Measurements from ENCODE around the gene TANC1.

Gene TANC1

DNA sequence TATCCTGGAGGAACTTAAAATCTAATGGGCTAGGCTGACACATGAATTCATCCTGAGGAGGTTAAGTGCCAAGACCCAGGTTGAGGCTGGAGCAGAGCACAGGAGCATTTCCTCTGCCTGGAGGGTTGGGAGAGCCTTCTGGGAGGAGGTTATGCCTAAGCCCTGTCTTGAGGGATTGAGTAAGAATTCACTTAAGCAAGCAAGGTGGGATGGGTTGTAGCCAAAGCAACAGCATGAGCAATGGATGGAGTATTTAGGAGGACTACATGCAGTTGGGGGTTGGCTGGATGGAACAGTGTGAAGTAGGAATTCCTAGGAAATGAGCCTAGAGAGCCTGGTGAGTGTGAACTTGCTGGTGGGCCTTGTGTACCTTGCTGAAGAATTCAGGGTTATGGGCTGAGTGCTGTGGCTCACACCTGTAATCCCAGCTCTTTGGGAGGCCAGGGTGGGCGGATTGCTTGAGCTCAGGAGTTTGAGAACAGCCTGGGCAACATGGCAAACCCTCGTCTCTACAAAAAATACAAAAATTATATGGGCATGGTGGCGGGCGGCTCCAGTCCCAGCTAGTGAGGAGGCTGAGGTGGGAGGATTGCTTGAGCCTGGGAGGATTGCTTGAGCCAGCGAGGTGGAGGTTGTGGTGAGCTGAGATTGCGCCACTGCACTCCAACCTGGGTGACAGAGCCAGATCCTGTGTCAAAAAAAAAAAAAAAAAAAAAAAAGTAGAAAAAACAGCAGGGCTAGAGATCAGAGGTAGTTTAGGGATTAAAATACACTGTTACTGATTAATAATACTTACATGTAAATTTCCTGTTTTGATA lies 22.2 kb downstream of the TANC1 start:
- H3K4me3 ChIP-seq (ENCODE audit: low read depth, low read length) = no peak overlapping the region
- peak; percentile 78 for DNase-seq (ENCODE audit: low read depth)

DNA sequence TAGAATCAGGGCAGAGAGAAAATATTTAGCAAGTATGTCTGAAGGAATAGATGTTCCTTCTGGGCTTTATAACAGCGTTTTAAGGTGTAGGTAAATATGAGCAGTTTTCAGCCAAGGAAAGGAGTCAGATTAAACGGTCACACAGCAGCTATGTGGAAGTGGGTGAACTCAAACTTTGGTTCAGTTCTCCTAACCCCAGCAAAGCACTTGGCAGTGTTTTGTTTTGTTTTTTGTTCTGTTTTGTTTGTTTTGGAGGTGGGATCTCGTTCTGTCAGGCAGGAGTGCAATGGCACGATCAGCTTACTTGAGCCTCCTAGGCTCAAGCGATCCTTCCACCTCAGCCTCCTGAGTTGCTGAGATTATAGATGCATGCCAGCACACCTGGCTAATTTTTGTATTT lies 24.6 kb downstream of the TANC1 start:
- no peak for DNase-seq (ENCODE audit: low read depth)
- no peak overlapping the region for H3K4me3 ChIP-seq (ENCODE audit: low read depth, low read length)

DNA sequence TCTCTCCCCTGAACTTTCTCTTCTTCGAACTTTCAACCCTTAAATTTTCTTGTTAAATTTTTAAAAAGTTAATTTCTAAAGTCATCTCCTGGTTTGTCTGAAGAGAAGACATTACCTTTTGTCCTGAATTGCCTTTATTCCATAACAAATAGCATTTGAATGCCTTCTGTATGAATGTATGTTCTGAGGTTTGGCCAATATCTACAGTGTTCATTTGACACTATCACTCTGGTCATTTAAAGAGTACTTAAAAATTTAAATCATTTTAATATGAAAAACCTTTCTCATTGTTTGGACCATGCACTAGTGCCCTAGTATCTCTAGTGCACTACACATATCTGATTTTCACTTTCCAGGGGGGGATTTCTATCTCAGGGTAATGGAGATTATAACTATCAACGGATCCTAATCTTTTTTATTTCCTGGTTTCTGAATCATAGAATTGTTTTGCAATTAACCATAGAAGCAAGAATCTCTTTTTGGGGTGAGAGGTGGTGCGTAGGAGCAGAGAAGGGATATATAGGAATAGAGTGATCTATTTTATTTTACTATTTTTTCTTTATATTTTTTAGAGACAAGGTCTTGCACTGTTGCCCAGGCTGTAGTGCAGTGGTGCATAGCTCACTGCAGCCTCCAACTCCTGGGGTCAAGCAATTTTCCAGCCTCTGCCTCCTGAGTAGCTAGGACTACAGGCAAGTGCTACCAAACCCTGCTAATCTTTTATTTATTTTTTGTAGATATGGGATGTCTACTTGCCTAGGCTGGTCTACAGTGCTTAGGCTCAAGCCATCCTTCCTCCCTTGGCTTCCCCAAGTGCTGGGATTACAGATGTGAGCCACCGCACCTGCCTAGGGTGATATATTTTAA lies 25.5 kb downstream of the TANC1 start:
- no peak for DNase-seq (ENCODE audit: low read depth)
- no peak overlapping the region for H3K4me3 ChIP-seq (ENCODE audit: low read depth, low read length)

DNA sequence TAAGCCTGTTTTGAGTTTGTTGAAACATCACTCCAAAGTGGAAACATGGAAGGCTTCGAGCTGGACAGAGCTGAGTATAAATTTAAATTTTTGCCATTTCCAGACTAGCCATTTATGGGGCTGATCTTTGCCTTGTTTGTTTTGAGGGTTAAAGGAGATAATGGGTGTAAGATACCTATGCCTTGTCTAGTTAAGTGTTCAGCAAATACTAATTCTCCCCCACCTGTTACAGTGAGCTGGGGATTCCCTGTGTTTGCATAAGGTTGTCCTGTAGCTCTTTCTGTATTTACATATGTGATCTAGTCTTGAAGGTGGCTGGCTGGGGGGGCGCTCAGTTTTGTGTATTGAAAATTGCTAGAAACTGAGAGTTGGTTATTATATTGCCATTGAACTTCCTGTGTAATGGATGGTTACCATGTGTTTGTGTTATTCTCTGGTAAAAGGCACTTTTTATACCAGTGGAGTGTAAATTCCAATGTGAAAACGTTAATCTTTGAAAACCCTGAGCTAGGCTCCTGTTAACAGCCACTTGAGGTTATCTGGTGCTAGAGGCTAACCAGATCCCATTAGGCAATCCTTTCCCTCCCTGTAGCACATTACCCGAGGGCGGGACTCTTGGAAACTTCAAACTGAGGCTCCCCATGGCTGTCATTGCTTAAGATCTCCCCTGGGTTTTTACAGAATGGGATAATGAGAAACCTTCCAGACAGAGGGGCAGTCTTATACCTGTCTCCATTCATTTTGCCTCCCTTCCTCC lies 26.7 kb downstream of the TANC1 start:
- DNase-seq (ENCODE audit: low read depth) = no peak
- H3K4me3 ChIP-seq (ENCODE audit: low read depth, low read length) = no peak overlapping the region

DNA sequence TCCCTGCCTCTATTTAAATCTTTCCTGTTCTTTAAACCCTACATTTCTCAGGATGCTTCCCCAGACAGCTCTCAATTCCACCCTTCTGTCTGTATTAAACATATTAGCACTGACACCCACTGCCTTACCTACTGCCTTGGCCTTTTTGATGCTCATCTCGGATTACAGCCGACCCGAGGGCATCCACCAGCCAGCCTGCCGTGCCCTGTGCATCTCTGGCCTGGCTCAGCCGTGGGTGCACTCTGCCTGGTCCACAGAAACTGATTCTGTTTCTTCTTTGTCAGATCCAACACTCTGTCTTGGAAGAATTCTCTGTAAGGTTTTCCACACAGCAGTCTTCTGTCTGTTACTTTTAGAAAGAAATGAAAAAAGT lies 27.2 kb downstream of the TANC1 start:
- H3K4me3 ChIP-seq (ENCODE audit: low read depth, low read length) = no peak overlapping the region
- DNase-seq (ENCODE audit: low read depth) = no peak

DNA sequence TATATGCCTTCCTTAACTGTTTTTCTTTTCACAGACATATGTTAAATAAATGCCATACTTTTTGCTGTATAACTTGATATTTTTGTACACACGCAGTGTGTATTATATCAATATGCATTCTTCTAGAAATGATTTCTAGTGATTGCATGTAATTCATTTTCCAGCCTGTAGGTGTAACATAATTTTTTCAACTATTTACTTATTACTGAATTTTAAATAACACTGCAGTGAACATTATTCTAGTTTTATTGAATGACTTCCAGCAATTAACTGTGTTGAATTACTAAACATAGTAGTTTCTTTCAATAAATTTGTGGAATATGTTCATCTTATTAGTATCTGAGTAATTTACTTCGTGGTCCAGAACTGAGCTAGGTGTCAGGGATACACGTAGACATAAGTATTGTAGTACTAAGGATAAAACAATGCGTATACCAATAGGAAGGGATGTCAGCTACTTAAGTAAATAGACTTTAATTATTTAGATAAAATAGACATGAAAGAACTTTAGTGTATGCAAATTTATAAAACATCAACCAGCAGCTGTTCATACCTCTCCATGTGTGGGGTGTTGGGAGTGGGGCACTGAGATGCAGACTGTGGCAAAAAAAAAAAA lies 28.0 kb downstream of the TANC1 start:
- H3K4me3 ChIP-seq (ENCODE audit: low read depth, low read length) = no peak overlapping the region
- DNase-seq (ENCODE audit: low read depth) = no peak

DNA sequence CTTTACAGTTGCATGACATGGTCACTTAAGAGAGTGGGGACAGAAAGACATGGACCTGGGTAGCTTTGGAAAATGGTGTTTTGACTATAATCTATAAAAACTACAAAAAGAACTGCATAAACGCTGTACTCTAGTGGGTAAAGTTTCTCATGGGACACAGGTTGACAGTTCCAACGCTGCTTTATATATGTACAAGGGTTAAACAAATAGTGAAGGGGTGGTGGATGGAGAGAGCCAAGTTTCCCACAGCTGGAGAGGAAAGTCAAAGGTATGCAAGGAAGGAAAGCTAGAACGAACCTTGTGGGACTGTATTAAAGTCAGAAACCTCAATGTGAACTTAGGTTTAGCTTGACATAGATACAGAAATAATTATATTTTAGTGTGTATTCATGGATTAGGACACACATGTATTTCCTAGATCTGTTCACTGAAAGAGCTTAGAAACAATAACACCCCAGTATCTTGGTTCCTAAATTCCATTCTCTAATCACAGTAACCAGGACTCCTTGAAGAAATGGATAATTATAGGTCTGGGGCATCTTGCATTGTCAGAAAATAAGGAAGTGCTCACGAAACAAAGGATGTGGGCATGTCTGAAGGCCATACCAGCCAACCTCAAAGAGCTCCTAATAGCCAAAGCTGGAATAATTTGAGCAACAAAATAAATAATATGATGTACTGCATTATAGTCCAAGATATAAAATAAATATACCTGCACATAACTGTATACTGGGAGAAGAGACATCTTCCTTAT lies 28.8 kb downstream of the TANC1 start:
- H3K4me3 ChIP-seq (ENCODE audit: low read depth, low read length) = no peak overlapping the region
- no peak for DNase-seq (ENCODE audit: low read depth)

DNA sequence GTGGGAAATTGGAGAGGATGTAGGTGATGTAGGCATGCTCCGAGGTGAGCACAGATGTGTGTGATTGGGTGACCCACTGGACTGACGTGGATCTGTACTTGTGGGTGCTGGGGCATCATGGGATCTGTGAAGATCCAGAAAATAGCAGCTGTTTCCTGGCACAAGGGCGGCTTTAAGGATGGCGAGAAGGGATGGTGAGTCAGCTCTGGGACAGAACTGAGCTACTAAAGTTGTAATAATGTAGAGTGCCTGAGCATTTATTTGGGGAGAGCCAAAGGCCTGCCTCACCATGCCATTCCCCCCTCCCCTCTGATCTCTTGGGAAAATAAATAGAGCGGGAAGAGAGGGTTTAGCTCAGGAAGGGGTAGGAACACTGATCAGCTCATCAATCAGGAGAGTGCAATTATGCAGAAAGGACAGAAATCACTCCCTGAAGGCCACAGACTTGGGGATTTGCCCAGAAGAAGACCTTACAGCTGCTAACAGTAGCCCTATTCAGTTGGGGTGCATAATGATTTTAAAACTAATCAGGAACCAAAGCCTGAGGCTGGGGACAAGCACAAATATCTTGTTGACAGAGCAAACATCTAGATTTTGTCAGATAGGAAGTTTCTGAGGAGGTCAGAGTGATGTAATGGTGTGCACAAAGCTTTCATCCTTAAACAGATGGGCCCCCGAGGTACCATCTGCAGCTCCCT lies 30.3 kb downstream of the TANC1 start:
- DNase-seq (ENCODE audit: low read depth) = peak; percentile 38
- no peak overlapping the region for H3K4me3 ChIP-seq (ENCODE audit: low read depth, low read length)

DNA sequence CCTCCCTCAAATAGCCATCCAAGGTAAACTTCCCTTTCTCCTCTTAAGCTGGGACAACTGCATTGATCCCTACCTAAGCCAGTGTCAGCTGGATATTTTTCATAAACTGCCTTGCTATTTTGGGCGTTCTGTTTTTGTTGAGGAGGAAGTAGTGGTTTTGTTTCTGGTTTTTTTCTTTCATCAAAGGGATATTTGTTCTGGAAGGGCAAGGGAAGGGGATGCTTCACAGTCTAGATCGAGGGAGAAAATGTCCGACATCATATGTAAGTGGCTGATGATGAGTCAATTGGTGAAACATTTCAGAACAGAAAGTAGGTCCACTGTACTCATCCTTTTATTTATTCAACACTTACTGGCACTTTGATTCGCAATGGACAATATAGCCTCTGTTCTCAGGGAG lies 31.0 kb downstream of the TANC1 start:
- peak; percentile 39 for DNase-seq (ENCODE audit: low read depth)
- H3K4me3 ChIP-seq (ENCODE audit: low read depth, low read length) = no peak overlapping the region

DNA sequence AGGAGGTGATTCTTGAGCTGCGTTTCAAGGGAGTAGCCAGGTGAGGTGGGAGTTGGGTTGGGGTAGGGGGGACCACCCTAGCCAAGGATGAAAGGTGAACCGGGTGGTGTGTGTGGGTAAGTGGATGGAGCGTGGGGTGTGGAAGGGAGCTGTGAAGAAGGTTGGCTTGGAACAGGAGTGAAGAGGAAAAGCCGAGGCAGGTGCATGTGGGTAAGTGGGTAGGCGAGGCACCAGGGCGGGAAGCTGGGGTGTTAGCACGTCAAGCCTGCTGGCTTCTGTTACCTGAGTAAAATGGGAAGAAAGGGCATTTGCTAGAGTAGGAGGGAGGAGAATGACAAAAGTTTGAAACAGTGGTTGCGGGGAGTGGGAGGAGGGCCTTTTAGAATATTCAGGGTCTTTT lies 31.6 kb downstream of the TANC1 start:
- no peak for DNase-seq (ENCODE audit: low read depth)
- no peak overlapping the region for H3K4me3 ChIP-seq (ENCODE audit: low read depth, low read length)

DNA sequence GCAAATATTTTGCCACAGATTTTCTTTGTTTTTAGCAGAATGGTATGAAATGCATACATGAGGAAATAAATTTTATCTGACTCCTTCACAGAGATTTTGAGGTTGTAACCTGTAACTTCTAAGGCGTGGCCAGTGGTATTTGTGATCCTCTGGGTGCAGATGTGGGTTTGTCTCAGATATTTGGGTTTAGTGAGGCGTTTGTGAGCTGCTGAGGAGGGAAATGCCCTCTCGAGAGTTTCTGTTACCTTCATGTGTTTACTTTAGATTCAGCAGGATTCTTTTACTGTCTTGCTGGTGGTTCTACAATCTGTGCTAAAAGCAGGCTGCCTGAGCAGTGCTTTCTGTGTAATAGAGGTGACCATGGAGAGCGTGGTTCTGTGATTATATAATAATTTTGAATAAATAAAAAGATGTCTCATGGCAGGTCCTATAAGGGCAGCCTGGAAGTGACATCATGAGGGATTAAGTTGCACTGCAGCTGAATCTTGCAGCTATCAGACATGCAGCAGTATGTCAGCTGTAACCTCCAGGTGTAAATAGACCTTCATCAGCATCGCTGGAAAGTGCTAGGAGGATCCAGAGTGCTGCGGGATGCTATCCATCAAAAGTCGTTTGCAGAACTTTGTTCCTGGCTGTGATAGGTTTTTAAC lies 34.1 kb downstream of the TANC1 start:
- H3K4me3 ChIP-seq (ENCODE audit: low read depth, low read length) = no peak overlapping the region

DNA sequence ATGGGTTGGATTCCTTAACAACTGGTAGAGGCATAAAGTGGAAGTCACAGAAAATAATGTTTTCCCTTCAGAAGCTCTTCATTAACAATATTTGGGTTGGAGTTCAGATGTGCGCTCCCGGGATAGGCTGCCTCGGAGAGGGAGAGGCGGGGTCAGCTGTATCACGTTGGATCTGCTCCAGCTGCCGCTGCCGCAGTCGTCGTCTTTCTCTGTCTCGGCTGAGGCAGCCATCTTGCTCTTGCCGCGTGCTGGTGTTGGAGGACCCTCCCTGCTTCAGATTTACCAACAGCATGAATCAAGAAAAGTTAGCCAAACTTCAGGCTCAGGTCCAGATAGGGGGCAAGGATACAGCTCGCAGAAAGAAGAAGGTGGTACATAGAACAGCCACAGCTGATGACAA lies 35.1 kb downstream of the TANC1 start:
- H3K4me3 ChIP-seq (ENCODE audit: low read depth, low read length) = no peak overlapping the region
- DNase-seq (ENCODE audit: low read depth) = no peak

More for the DNA sequence above, 34.1 kb downstream of the TANC1 start:
- no peak for DNase-seq (ENCODE audit: low read depth)

DNA sequence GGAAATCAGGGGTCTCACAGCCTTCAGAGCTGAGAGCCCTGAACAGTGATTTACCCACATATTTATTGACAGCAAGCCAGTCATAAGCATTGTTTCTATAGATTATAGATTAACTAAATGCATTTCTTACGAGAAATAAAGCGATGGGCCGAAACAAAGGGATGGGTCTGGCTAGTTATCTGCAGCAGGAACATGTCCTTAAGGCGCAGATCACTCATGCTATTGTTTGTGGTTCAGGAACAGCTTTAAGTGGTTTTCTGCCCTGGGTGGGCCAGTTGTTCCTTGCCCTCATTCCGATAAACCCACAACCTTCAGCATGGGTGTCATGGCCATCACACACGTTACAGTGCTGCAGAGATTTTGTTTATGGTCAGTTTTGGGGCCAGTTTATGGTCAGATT lies 36.4 kb downstream of the TANC1 start:
- H3K4me3 ChIP-seq (ENCODE audit: low read depth, low read length) = no peak overlapping the region
- DNase-seq (ENCODE audit: low read depth) = no peak

DNA sequence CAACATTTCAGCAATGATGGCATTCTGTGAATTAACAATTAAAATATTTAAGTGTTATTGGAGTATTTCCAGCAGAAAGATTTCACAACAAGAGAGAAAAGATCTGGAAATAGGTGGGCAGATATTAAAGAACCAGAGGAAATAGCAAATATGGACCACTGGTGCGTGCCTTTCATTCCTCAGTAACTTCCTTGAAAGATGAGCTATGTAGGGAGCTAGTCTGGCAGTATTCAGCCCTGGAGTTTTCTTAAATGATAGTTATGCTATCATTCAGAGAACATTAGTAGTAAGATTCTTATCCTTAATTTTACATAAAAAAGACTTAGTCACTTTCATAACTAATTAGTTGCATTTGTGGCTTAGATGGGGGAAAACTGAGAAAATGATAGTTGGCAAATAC lies 41.5 kb downstream of the TANC1 start:
- DNase-seq (ENCODE audit: low read depth) = no peak

DNA sequence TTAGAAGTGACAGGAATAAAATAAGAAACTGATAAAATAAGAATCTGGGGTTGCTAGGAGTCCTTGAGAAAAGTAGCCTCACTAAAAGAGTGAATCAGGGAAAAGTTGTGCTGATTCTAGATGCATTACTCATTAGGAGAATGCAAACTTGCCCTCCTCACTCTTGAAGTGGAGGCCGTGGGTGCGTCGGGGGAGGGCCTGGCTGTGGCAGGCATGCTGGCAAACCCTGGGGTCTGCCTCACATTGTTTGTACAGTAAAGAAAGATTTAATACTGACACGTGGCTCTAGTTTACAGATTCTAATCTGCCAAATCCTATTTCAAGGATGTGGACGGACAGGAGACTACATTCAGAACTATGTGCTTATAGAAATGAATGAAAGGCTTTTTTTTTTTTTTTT lies 41.9 kb downstream of the TANC1 start:
- H3K4me3 ChIP-seq (ENCODE audit: low read depth, low read length) = no peak overlapping the region
- DNase-seq (ENCODE audit: low read depth) = no peak

More for the DNA sequence above, 41.5 kb downstream of the TANC1 start:
- no peak overlapping the region for H3K4me3 ChIP-seq (ENCODE audit: low read depth, low read length)

DNA sequence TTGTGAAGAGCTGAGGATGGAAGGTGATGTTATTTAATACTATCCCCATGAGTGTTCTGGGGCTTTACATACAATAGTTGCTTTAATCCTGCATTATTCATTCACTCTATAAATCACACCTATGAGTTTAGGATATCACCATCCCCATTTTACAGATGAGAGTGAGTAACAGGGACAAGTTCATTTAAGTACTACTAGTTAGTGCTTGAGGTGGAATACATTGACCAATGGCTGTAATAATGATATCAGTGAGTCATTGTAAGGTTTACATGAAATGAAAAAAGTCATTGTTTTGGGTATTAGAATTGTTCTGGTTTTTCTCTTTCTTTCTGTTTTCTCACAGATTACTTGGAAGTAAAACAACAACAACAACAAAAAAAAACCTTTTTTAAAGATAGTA lies 42.5 kb downstream of the TANC1 start:
- no peak for DNase-seq (ENCODE audit: low read depth)
- no peak overlapping the region for H3K4me3 ChIP-seq (ENCODE audit: low read depth, low read length)

DNA sequence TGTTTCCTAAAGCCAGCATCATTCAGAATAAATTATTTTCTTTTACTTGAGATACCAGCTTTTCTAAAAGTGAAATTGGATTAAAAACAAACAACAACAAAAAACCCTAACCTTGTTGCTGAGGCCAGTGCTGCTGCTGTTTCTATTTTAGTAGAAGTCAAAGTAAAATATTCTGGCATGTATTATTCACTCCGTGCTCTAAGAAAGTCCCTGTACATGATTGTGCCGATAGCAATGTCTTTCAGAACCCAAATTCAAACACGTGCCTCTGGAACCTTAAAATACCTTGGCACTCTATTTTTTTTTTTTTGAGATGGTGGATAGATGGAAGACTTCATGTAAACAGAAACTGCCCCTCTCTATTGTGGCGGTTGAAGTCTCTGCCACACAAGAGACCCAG lies 43.7 kb downstream of the TANC1 start:
- no peak overlapping the region for H3K4me3 ChIP-seq (ENCODE audit: low read depth, low read length)
- DNase-seq (ENCODE audit: low read depth) = no peak

DNA sequence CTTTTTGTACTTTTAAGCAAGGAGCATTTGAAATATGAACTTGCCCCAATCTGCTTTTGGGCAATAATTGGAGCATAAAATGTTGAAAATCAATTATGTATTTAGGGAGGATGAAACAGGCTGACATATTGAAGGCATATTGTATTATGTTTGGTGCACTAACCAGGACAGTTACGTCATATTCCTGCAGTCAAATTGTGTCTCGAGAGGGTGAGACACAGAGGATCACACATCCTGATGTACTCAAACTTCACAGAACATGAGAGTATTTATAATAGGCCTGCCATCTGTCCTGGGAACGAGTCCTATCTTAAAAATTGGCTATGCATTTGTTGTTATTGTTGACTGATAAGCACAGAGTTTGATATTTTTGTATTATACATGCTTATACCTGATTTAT lies 44.7 kb downstream of the TANC1 start:
- H3K4me3 ChIP-seq (ENCODE audit: low read depth, low read length) = no peak overlapping the region
- DNase-seq (ENCODE audit: low read depth) = no peak

All from skeletal muscle cell (primary cell).